Bone marrow (tissue), 2 donors: ENCODE results near the gene RRP15.

ENCODE experiments used
- DNase-seq, 2 donors: peaks; one replicate each; lab custom pipeline; 2025; lab: John Stamatoyannopoulos, UW

RRP15 gene

DNA sequence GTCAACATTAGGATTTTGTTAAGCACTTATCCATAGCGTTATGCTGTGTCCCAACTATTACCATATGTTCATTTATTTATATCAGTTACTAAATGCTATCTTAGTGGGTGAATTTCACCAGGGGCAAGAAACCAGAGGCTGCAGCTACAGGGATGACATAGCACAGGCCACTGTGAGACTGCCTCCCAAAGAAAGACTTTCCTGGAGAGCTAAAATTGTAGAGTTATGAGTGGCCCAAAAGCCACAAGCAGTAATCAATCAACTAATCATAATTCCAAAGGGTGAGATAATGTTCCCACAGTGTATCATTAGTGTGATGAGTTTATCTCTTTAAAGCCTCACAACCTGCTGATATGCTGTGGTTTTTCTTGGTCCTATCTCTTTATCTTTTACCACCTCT, 56.2 kb downstream of the RRP15 start:
- DNase-seq = no peak

DNA sequence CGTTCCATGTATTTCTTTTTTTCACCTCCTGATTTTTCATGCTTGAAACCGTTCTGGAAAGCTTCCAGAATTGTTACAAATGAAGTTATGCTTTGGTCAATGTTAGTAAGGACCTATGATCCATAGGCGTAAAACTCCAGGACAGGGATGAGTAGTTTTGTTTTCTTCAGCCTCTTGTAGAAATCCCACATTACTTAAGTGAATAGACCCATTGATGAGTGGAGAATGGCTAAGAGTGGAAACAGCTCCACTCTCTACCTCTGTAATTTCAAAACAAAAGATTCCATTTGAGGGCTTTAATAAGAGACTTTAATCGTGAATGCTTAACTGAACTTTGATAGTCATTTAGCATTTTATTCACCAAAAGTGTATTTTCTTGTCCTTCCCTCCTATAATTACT, 57.0 kb downstream of the RRP15 start:
- no peak for DNase-seq

DNA sequence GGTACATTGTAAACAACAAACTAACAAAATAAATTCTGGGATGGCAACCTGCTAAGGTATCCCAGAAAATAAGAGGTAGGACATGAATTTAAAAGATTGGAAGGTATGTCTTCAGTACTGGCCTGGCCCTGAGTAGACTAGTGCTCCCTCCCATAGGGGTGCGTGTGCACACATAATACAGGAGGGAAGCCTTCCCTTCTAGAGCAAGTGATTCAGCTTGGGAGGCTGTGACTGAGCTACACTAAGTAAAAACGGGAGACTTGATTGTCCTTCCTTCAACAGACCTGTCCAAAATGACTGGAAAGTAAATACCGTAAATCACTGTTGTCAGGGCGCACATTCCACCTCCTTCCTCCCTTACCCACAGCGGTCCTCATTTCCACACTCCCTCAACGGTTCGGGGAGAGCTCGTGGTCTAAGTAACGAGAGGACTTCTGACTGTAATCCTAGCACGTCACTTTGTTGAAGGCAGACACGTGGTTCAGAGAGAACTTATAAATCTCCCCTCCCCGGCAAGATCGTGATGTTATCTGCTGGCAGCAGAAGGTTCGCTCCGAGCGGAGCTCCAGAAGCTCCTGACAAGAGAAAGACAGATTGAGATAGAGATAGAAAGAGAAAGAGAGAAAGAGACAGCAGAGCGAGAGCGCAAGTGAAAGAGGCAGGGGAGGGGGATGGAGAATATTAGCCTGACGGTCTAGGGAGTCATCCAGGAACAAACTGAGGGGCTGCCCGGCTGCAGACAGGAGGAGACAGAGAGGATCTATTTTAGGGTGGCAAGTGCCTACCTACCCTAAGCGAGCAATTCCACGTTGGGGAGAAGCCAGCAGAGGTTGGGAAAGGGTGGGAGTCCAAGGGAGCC, 60.0 kb downstream of the RRP15 start, which contains the start of gene TGFB2:
Gene TGFB2, plus strand, starts transcription at position 523 of the 859 bp plus-strand sequence. CDS start 1,366 bp downstream, outside the sequence.
- DNase-seq = no peak

DNA sequence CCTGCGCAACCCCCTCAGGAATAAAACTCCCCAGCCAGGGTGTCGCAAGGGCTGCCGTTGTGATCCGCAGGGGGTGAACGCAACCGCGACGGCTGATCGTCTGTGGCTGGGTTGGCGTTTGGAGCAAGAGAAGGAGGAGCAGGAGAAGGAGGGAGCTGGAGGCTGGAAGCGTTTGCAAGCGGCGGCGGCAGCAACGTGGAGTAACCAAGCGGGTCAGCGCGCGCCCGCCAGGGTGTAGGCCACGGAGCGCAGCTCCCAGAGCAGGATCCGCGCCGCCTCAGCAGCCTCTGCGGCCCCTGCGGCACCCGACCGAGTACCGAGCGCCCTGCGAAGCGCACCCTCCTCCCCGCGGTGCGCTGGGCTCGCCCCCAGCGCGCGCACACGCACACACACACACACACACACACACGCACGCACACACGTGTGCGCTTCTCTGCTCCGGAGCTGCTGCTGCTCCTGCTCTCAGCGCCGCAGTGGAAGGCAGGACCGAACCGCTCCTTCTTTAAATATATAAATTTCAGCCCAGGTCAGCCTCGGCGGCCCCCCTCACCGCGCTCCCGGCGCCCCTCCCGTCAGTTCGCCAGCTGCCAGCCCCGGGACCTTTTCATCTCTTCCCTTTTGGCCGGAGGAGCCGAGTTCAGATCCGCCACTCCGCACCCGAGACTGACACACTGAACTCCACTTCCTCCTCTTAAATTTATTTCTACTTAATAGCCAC, 60.7 kb downstream of the RRP15 start:
- DNase-seq = no peak

DNA sequence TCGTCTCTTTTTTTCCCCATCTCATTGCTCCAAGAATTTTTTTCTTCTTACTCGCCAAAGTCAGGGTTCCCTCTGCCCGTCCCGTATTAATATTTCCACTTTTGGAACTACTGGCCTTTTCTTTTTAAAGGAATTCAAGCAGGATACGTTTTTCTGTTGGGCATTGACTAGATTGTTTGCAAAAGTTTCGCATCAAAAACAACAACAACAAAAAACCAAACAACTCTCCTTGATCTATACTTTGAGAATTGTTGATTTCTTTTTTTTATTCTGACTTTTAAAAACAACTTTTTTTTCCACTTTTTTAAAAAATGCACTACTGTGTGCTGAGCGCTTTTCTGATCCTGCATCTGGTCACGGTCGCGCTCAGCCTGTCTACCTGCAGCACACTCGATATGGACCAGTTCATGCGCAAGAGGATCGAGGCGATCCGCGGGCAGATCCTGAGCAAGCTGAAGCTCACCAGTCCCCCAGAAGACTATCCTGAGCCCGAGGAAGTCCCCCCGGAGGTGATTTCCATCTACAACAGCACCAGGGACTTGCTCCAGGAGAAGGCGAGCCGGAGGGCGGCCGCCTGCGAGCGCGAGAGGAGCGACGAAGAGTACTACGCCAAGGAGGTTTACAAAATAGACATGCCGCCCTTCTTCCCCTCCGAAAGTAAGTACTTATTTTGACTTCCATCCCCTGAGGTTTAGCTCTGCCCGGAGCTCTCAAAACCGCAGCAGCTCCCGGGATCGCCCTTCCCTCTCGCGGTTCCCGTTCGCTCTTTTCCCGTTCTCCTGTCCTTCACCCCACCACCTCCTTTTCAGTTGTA, 61.5 kb downstream of the RRP15 start:
- DNase-seq = peak in 1 of 2 donors; percentile 5

DNA sequence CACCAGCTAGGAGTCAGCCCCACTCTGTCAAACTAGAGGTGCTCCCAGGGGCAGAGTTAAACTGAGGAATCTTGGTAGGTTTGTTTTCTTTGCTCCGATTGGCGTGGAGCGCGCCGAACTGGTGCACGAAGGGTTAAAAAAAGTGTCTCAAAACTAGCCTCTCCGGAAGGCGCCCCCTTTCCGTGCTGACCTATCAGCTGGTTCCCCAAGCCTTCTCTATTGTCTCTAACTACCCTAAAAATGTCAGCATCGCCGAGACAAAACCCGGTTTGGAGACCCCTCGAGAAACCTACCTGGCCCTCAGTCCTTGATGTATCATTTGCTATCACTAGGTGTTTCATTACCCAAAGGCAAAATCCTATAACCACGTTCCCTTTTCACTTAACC, 62.2 kb downstream of the RRP15 start:
- no peak for DNase-seq

DNA sequence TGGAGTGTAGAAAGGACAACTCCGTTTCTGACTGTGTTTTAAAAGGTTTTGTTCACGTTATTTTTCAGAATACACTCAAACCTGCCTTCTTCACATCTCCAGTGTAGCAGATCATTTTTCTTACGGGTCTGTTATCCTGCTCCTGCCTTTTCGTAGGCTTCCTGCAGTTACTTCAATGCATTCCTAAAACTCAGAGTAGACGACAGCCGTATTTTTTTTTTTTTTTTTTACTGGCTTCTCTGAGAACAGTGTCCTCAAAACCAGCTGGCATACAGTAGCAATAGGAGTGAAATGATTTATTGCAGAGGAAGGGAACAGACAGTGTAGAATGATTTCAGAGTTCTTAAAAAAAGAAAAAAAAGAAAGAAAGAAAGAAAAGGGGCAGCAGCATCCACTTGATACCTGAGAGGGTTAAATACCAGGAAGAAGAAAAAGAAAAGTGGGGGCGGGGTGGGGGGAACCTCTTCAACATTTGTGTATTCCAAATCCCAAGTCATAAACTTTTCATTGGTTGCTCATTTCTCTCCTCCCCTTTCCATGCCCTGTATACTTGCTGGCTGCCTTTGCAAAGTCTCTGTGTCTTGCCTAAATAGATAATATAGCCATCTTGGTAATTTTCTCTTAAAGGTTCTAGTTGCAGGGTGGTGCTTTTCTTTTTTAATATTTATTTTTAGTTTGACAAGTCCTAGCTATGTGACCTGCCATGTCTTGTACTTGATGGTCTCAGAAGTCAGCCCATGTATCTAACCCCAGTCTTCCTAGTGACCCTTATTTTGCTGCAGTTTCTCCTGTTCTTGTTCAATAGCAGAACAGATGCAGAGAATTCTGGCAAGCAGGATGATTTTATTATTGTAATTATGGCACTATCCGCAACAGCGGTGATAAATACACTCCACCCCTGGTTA, 62.9 kb downstream of the RRP15 start:
- DNase-seq = no peak

DNA sequence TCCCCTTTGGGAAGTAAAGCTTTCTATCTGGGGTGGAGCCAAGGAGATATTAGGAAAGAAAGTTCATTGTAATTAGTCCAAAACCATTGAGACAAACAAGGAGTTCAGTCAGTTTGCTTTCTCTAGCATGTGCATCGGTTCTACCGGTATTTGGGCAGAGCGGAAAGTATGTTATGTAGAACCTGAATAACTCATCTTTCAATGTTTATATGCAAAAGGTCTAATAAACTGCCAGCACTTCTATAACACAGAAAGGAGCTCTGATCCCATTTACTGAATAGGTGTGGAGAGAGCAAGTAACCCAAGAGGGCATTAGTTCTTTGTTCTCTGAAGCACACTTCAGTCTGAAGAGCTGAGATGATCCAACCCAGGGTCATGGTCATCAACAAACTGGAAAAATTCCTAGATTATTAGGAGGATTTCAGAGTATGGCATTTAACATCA, 63.6 kb downstream of the RRP15 start:
- DNase-seq = no peak

DNA sequence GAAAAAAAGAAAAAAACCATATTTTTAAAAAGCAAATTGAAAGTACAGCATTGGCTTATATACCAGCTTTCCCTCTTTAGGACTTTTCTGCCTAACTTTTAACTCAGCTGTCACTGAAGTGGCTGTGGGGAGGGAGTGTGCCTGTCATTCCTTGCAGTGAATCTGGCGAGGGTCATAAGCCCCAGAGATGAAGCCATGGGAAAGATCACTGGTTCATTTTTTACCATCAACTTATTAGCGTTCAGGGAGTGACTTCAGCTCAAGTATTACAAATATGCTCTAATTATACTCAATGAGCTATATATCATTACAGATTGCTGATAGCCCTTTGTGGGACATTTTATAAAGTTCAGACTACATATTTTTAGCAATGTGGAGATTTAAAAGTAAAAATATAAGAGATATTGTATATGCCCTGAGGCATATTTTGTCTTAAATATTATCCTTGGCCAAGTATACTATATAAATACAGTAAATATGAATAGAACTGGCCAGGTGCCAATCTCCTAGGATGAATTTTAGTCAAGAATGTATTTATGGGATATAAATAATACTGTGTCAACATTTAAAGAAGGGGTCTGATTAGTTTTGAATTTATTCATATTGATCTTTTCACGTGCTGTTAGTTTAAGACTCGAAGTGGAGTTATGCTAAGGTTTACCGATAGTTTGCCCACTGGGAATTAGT, 64.4 kb downstream of the RRP15 start:
- DNase-seq = no peak

DNA sequence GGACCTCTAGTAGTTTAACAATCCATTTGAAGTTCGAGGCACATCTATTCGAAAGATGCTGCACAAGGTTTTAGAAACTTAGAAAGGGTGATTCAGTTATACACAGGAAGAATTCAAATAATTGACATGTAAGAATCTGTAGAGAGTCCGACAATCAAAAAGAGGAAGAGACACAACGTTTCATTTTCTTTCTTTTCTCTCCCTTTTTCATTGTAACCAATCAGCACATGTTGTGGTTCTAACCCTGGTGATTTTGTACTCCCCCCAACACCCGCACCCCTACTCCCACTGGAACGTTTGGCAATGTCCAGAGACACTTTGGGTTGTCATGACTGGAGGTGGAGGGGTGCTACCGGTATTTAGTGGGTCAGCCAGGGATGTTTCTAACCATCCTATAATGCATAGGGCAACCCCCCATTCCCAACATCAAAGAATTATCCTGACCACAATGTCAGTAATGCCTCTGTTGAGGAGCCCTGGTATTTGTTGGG, 65.0 kb downstream of the RRP15 start:
- DNase-seq = no peak

DNA sequence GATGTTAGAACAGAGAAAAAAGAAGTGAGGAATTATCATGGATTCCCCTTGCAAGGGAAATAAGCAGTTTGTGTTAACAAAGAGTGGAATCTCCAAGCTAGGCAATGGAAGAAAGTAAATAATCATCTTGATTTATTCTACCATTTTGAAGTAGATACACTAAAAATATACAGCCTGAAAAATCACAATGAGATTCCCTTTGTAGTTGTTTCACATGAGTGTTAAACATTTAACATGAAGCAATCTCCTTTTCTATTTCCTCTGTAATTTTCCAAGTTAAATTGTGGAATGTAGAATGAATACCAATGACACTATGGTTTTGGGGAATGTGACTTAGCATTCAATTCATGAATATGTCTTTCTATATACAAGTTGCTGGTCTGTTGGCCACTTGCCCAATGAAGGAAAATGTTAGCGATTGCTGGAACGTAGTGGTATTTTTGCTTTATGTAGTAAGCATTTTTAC, 65.7 kb downstream of the RRP15 start:
- DNase-seq = no peak

DNA sequence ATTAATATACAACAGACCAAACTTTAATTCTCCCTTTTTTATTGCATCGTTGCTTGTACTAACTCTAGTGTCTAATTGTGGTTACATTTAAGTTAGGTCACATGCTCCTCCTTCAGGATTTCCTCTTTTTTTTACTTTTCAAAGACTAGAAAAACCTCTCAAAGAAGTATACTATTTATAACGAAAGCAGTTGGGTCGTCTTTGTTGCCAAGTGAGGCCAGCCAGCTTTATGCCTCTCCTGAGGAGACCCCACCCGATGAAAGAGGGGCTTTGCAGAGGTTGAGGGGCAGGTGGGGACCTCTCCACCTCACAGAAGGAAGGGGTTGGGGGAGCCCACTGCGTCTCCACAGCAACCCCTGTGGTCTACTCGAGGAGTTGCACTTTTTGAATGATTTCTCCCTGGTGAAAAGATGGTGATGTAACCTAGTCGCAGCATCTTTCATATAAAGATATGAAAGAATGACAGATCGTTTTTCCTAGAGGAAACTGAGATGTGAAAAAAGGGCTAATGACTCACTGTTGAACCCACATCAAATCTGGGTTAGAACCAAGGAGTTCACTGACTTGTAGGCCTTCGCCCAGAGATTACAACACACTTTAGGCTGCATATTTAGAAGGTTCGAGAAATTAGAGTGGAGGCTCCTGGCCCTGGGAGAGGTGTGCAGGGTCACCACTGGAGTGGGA, 66.4 kb downstream of the RRP15 start:
- DNase-seq = peak; percentile 11 to 33

DNA sequence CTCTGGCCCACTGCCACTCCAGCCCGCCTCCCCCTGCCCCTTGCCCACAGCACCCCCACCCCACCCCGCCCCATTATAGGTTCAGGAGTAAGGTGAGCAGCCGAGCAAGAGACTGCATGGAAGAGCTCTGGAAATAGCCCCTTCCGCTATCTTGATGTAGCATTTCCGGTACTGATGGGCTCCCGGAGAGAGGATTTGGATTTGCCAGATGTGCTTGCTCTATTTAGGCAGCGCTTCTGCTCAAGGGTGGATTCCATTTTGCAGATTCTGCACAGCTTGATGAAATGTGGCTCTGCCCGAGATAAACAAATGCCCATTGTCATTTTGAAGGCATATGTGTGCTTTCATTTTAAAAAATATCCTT, 67.0 kb downstream of the RRP15 start:
- no peak for DNase-seq

DNA sequence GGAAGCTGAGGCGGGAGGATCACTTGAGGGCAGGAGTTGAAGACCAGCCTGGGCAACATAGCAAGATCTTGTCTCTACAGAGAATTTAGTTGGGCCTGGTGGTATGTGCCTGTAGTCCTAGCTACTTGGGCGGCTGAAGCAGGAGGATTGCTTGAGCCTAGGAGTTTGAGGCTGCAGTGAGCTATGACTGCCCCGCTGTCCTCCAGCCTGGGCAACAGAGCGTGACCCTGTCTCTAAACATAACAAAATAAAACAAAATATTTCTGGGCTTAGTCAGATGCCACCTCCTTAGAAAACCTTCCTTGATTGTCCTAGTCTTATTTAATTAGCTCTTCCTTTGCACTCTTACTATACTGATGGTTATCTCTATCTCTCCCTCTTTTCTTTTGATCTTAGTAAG, 68.6 kb downstream of the RRP15 start:
- no peak for DNase-seq

DNA sequence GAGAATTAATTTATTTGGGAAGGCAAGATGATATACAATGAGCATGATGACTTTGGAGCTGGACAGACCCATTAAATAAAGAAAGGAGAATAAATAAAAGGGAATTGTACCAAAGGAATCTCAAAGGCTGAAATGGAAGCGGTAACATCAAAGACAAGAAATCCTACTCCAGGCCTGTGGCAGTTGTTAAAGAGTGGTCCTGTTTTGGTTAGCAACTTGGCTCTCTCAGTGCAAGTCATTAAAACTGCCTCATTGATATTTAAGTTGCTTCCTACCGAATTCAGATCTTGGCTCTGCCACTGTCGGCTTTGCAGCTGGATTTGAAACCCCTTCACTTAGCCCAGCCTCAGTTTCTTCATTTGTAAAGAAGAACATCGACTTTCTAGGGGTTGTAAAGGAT, 70.2 kb downstream of the RRP15 start:
- DNase-seq = no peak

DNA sequence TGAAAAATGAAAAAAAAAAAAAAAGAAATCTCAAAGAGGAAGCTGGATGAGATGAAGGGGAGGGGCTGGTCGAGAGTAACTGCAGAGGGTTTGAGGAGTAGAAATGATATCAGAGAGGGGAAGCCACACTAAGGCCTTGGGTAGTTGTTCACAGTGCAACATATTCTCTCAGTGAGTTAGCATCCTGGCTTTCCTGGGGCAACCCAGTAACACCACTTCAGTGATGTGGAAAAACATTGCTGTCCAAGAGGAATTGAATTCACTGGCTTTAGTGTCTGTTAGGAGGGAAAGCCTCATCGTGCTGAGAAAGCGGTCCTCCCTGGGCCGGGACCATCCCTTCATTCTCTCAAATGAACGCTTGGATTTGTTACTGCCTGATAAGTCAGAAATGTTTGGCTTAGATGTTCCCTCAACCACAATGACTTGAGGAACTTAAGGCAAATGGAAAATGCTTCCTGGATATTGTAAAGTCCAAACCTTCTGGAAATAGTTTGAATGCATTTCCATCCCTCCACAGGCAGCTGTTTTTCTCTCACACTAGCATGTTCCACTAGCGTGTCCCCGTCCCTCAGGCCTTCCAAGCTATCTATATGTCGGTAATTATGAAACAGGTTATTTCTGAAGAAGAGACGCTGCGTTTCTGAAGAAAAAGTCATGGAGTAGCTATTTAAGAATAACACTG, 72.3 kb downstream of the RRP15 start:
- DNase-seq = no peak

DNA sequence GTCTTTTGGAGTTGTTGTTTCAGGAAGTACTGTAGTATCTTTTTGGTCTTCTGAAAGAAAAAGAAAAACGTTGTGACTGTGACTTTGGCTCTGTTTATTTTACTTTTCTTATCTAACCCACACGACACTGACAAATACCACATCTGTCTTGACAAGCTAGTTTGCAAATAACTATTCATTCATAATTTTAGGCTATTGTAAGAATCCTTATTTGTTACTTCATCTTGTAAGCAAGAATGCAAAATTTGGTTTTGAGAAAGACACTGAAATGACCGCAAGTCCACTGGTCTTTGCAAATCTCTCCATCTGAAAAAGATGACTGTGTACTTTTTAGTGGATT, 72.8 kb downstream of the RRP15 start:
- DNase-seq = no peak

DNA sequence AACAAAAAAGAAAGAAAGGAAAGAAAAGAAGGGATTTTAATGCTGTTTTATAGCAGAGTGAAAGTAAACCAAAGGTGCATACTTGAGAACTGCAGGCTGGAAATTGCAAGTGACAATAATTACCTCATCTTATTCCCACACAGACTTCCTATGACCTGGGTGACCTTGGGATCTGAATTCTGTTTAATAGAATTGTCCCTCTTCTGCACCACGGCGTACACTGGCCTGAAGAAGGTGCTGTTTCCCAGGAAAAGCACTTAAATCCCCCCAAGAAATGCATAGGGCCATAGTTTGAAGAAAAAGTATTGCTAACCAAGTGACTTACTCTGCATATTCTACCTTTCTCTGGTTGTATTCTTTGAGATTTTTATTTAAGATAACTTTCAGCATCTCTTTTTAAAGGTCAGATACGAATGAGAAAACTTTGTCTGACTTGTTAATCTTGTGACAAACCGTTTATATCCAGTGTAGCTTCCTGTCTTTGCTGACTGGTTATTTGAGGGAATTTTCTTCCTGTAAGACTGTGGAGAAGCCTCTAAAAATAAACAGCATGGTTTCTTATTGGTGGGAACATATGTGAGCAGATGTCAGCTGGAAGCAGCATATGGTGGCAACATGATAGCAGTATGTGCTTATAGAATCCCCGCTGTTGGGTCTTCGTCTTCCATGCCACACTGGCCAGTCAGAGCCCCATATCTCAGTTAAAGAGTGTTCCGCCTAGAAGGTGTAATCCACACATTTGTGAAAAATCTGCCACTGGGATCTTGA, 76.4 kb downstream of the RRP15 start:
- no peak for DNase-seq
